Trophoblast cell (in vitro differentiated cells and primary cell): ENCODE data around the gene COX6B2.

Experiments used
- DNase-seq, 2 donors: peaks; one replicate each; pipeline ENCODE4 v3.0.0-alpha.2; 2016
- H2AFZ ChIP-seq: 2 replicates; pipeline ENCODE4 v1.6.1; 2013; ENCODE audit warnings: low read length, moderate library complexity, mild to moderate bottlenecking; ENCODE audit not compliant: insufficient read depth, poor library complexity
- H2AK5ac ChIP-seq: 2 replicates; pipeline ENCODE4 v1.6.1; 2013; ENCODE audit warnings: mild to moderate bottlenecking, low read length
- H2BK120ac ChIP-seq: 2 replicates; pipeline ENCODE4 v1.6.1; 2013; ENCODE audit warnings: low read length, mild to moderate bottlenecking, moderate library complexity; ENCODE audit not compliant: insufficient read depth, poor library complexity
- H2BK12ac ChIP-seq: 2 replicates; pipeline ENCODE4 v1.6.1; 2013; ENCODE audit warnings: mild to moderate bottlenecking, low read length, moderate library complexity
- H2BK5ac ChIP-seq: 2 replicates; pipeline ENCODE4 v1.6.1; 2013; ENCODE audit warnings: low read length, low read depth, moderate library complexity, mild to moderate bottlenecking; ENCODE audit not compliant: poor library complexity
- H3K14ac ChIP-seq: 2 replicates; pipeline ENCODE4 v1.6.1; 2013; ENCODE audit warnings: mild to moderate bottlenecking, low read length
- H3K18ac ChIP-seq: 2 replicates; pipeline ENCODE4 v1.6.1; 2013; ENCODE audit warnings: mild to moderate bottlenecking, low read length
- H3K23ac ChIP-seq: 2 replicates; pipeline ENCODE4 v1.6.1; 2013; ENCODE audit warnings: low read length
- H3K27ac ChIP-seq: 2 replicates; pipeline ENCODE4 v1.5.1; 2013; ENCODE audit warnings: low read depth, mild to moderate bottlenecking, inconsistent platforms, low read length, moderate library complexity
- H3K27me3 ChIP-seq: 2 replicates; pipeline ENCODE4 v1.6.1; 2013; ENCODE audit warnings: inconsistent platforms, mild to moderate bottlenecking, low read length, moderate library complexity; ENCODE audit not compliant: insufficient read depth
- H3K36me3 ChIP-seq, 2 experiments: 1 replicate in 1 of 2; 2 replicates in 1 of 2; pipeline ENCODE4 v1.6.1; 2013; ENCODE audit warnings: low read length in 2 of 2, mild to moderate bottlenecking in 2 of 2, moderate library complexity in 1 of 2; ENCODE audit not compliant: insufficient read depth in 2 of 2, control insufficient read depth in 1 of 2
- H3K4ac ChIP-seq: 2 replicates; pipeline ENCODE4 v1.6.1; 2013; ENCODE audit warnings: low read depth, mild to moderate bottlenecking, low read length, moderate library complexity
- H3K4me1 ChIP-seq, 2 experiments: 1 replicate in 1 of 2; 2 replicates in 1 of 2; pipeline ENCODE4 v1.6.1; 2013; ENCODE audit warnings: low read length in 2 of 2, mild to moderate bottlenecking in 2 of 2, moderate library complexity in 1 of 2; ENCODE audit not compliant: insufficient read depth in 2 of 2, control insufficient read depth in 1 of 2
- H3K4me2 ChIP-seq: 2 replicates; pipeline ENCODE4 v1.6.1; 2013; ENCODE audit warnings: inconsistent platforms, mild to moderate bottlenecking, low read length, moderate library complexity
- H3K4me3 ChIP-seq: 2 replicates; pipeline ENCODE4 v1.5.1; 2013; ENCODE audit warnings: mild to moderate bottlenecking, low read depth, low read length, inconsistent platforms
- H3K79me1 ChIP-seq: one replicate; pipeline ENCODE4 v1.6.1; 2013; ENCODE audit warnings: low read length
- H3K79me2 ChIP-seq: 2 replicates; pipeline ENCODE4 v1.6.1; 2013; ENCODE audit warnings: low read length, mild to moderate bottlenecking; ENCODE audit not compliant: control insufficient read depth, insufficient read depth, poor library complexity
- H3K9ac ChIP-seq: 2 replicates; pipeline ENCODE4 v1.6.1; 2013; ENCODE audit warnings: mild to moderate bottlenecking, low read length
- H3K9me3 ChIP-seq: 2 replicates; pipeline ENCODE4 v1.6.1; 2013; ENCODE audit warnings: low read depth, mild to moderate bottlenecking, control low read depth, inconsistent platforms, low read length; ENCODE audit not compliant: insufficient read depth
- H4K12ac ChIP-seq: 2 replicates; pipeline ENCODE4 v1.6.1; 2013; ENCODE audit warnings: low read depth, mild to moderate bottlenecking, low read length, moderate library complexity
- H4K8ac ChIP-seq: 2 replicates; pipeline ENCODE4 v1.6.1; 2013; ENCODE audit warnings: low read depth, mild to moderate bottlenecking, low read length, moderate library complexity
- H4K91ac ChIP-seq: one replicate; pipeline ENCODE4 v1.6.1; 2013; ENCODE audit warnings: low read depth, mild to moderate bottlenecking, low read length, moderate library complexity
- WGBS: extraction: QIAGEN DNeasy Blood & Tissue Kit; methylation state at CpG from one replicate; pipeline ENCODE4 v1.1.7; 2013; ENCODE audit warnings: missing lambda C conversion rate; ENCODE audit not compliant: insufficient read length, insufficient coverage; ENCODE audit errors: extremely low coverage; 5-methylcytosine and 5-hydroxymethylcytosine counted together

COX6B2 gene

DNA sequence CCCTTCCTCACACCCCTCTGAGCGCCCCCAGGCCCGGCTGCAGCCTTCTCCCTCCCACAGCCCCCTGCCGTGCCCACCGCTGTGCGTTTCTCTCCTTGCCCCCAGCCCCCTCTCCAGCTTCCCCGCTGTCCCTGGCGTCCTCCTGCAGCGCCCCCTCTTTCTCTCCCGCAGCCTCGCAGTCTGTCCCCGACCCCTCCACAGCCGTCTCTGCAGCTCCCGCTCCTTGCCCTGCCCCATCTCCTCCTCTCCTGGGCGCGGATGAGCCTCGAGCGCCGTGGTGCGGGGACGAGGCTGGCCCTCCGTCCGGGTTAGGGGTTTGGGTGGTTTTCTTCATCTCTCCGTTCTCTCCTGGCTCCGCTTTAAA, 13.8 kb downstream of the COX6B2 start:
- Histone ChIP-seq H3K9ac (peak overlapping the region; percentile 81), H2AK5ac (peak overlapping the region; percentile 99), H2BK12ac (peak overlapping the region; percentile 26), H3K36me3 (peaks cover 29 to 35% of the 10 kb centered on the region in 2 experiments), H3K14ac (peak overlapping the region; percentile 98), H3K4ac (peak overlapping the region; percentile 95), H3K23ac (no peak overlapping the region), H2BK5ac (peak overlapping the region; percentile 86), H4K12ac (peak overlapping the region; percentile 33), H3K4me1 (peaks cover 10 to 27% of the 10 kb centered on the region in 2 experiments), H3K18ac (peak overlapping the region; percentile 96), H3K27ac (peak overlapping the region; percentile 73), H3K9me3 (no peaks in the 10 kb centered on the region), H3K27me3 (no peaks in the 10 kb centered on the region), H3K4me3 (peak overlapping the region; percentile 76), H4K91ac (peak overlapping the region; percentile 95), H2AFZ (no peak overlapping the region), H3K79me2 (peaks cover 8% of the 10 kb centered on the region), H3K4me2 (peak overlapping the region; percentile 90), H4K8ac (peak overlapping the region; percentile 87), H3K79me1 (peaks cover 28% of the 10 kb centered on the region), H2BK120ac (peak overlapping the region; percentile 81)
- WGBS: no CpG with 5 or more reads among the region's 24 CpGs
- peak in 1 of 2 donors; percentile 39 for DNase-seq

DNA sequence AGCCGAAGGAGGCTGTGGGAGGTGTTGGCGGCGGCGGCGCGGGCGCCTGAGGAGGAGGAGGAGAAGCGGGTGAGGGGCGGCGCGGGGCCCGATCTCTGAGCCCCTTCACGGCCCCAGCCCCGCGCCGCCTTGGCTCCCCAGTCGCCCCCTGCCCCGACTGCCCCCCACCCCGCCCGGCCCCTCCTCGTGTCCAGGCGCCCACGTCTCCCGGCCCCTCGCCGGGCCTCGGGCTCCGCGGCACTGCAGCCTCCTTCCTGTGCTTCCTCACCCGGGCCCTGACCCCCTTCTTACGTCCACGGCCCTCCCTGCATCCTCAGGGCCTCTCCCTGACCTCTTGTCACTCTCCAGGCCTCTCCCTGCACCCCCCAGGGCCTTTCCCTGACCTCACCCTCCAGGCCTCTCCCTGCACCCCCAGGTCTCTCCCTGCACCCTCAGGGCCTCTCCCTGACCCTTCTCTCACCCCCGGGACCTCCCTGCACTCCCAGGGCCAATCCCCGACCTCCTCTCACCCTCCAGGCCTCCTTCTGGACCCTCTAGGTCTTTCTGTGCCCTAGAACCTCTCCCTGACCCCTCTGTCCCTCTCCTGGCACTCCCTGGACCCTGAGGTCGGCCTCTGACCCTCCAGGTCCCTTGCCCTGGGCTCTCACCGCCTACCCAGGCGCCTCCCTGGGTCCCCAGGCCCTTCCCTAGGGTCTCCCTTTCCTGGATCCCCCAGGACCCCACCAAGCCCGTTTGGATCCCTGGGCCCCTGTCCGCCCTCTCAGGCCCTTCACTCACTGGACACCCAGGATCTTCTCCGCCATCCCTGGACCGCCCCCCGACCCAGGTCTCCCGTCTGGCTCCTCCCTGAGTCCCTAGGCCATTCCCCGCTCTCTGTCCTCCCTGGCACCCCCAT, 14.4 kb downstream of the COX6B2 start:
- peak overlapping the region; percentile 98 for H3K14ac ChIP-seq
- H3K9me3 ChIP-seq: no peaks in the 10 kb centered on the region
- H3K79me1 ChIP-seq: peaks cover 25% of the 10 kb centered on the region
- peak overlapping the region; percentile 76 for H3K4me3 ChIP-seq
- peak overlapping the region; percentile 81 for H3K9ac ChIP-seq
- peaks cover 8% of the 10 kb centered on the region for H3K79me2 ChIP-seq
- peak overlapping the region; percentile 99 for H2AK5ac ChIP-seq
- no peaks in the 10 kb centered on the region for H3K27me3 ChIP-seq
- peaks cover 10 to 27% of the 10 kb centered on the region in 2 experiments for H3K4me1 ChIP-seq
- peak overlapping the region; percentile 95 for H3K4ac ChIP-seq
- H3K18ac ChIP-seq: peak overlapping the region; percentile 96
- peak overlapping the region; percentile 73 for H3K27ac ChIP-seq
- peak overlapping the region; percentile 88 for H4K12ac ChIP-seq
- peaks cover 25 to 30% of the 10 kb centered on the region in 2 experiments for H3K36me3 ChIP-seq
- H4K91ac ChIP-seq: peak overlapping the region; percentile 95
- no peak for DNase-seq
- no peak overlapping the region for H3K23ac ChIP-seq
- peak overlapping the region; percentile 67 for H2BK12ac ChIP-seq
- H2BK120ac ChIP-seq: peak overlapping the region; percentile 81
- H2BK5ac ChIP-seq: peak overlapping the region; percentile 86
- peak overlapping the region; percentile 66 for H2AFZ ChIP-seq
- H4K8ac ChIP-seq: peak overlapping the region; percentile 87
- no CpG with 5 or more reads among the region's 44 CpGs for WGBS
- H3K4me2 ChIP-seq: peak overlapping the region; percentile 90

DNA sequence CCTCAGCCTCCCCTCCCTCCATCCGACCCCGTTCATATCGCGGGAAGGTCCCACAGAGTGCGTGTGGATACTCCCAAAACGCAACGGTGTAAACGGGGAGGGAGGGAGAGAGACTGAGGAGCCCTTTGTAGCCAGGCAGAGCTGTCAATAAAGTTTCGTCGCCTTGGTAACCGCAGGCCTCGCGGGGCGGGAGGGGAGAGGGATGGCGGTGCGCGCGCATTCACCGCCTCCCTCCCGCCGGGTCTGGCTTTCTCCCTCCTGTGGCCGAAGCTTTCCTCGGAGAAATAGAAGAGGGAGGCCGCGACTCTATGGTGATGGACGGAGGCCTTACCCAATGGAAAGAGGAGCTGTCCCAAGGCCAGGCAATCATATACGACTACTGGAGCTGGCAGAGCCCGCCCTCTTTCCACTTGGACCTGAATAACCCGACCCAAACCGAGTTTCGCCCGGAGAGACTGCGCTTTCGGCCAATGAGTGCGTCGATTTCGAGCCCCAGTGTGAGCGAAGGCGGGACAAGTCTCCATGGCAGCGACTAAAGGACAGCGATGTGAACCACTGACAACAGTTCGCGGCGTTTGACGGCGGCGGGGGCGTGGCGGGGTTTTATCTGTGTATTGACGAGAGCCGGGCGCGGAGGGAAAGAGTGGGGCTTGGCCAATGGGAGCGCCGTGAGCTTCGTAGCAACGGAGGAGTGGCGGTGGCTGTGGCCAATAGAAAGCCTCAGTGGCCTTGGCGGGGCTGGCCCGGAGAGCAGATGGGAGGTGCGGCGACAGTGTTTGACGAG, 15.2 kb downstream of the COX6B2 start, which contains the start of gene KMT5C:
TSS of gene KMT5C (plus strand) at position 772 of the 784 bp plus-strand sequence. CDS start 2,061 bp downstream, outside the sequence.
- peak within 1 kb of the TSS; percentile 95 for H2BK5ac ChIP-seq
- peak within 1 kb of the TSS; percentile 88 for H4K12ac ChIP-seq
- peaks cover 8% of the 10 kb centered on the region for H3K79me2 ChIP-seq
- H3K9me3 ChIP-seq: no peaks in the 10 kb centered on the region
- H2AK5ac ChIP-seq: peak within 1 kb of the TSS; percentile 99
- H2BK120ac ChIP-seq: peak within 1 kb of the TSS; percentile 91
- H3K36me3 ChIP-seq: peaks cover 22 to 24% of the 10 kb centered on the region in 2 experiments
- no peak within 1 kb of the TSS for H3K23ac ChIP-seq
- H3K9ac ChIP-seq: peak within 1 kb of the TSS; percentile 81
- no CpG with 5 or more reads among the region's 63 CpGs for WGBS
- H4K8ac ChIP-seq: peak within 1 kb of the TSS; percentile 87
- peak; percentile 100 for DNase-seq
- H3K27ac ChIP-seq: peak within 1 kb of the TSS; percentile 98
- peak within 1 kb of the TSS; percentile 76 for H3K4me3 ChIP-seq
- H2BK12ac ChIP-seq: peak within 1 kb of the TSS; percentile 67
- H3K4me1 ChIP-seq: peaks cover 8 to 21% of the 10 kb centered on the region in 2 experiments
- peak within 1 kb of the TSS; percentile 95 for H3K4ac ChIP-seq
- H3K18ac ChIP-seq: peak within 1 kb of the TSS; percentile 96
- H3K14ac ChIP-seq: peak within 1 kb of the TSS; percentile 98
- peak within 1 kb of the TSS; percentile 66 for H2AFZ ChIP-seq
- no peaks in the 10 kb centered on the region for H3K27me3 ChIP-seq
- H3K79me1 ChIP-seq: peaks cover 16% of the 10 kb centered on the region
- H4K91ac ChIP-seq: peak within 1 kb of the TSS; percentile 96
- peak within 1 kb of the TSS; percentile 90 for H3K4me2 ChIP-seq

DNA sequence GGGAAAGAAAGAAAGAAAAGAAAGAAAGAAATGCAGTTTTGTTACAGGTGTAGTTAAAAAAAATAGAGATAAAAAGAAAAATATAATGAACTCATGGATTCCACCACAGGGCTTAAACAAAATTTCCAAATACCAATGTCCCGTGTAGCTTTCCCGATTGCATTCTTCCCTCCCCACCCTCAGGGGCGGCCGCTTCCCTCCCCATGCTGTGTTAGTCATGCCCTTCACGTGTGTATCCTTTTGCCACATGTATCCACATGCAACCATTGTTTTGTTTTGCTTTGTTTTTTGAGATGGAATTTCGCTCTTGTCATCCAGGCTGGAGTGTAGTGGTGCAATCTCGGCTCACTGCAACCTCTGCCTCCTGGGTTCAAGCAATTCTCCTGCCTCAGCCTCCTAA, 18.4 kb downstream of the COX6B2 start:
- WGBS: no CpG with 5 or more reads among the region's 7 CpGs
- Histone ChIP-seq H3K4me2 (no peak overlapping the region), H3K79me2 (peaks cover 8% of the 10 kb centered on the region), H3K23ac (no peak overlapping the region), H3K27ac (no peak overlapping the region), H3K9me3 (no peaks in the 10 kb centered on the region), H4K8ac (no peak overlapping the region), H3K27me3 (no peaks in the 10 kb centered on the region), H3K4me1 (peaks cover 3 to 10% of the 10 kb centered on the region in 2 experiments), H2BK120ac (no peak overlapping the region), H2AFZ (no peak overlapping the region), H4K91ac (no peak overlapping the region), H2BK5ac (no peak overlapping the region), H3K9ac (no peak overlapping the region), H3K4me3 (no peak overlapping the region), H3K79me1 (peaks cover 15% of the 10 kb centered on the region), H3K4ac (no peak overlapping the region), H4K12ac (no peak overlapping the region), H3K18ac (no peak overlapping the region), H2BK12ac (no peak overlapping the region), H2AK5ac (no peak overlapping the region), H3K14ac (no peak overlapping the region), H3K36me3 (no peaks in the 10 kb centered on the region)
- DNase-seq: peak; percentile 92 to 95
